Measurements from ENCODE around the gene SLC51A. TPM values are rescaled to one million over a fixed set of nuclear protein-coding genes. Genes with fewer than 3 reads are reported as not detected.

The SLC51A gene
- total RNA-seq, 1 donor from 2014 or later, result not detected

DNA sequence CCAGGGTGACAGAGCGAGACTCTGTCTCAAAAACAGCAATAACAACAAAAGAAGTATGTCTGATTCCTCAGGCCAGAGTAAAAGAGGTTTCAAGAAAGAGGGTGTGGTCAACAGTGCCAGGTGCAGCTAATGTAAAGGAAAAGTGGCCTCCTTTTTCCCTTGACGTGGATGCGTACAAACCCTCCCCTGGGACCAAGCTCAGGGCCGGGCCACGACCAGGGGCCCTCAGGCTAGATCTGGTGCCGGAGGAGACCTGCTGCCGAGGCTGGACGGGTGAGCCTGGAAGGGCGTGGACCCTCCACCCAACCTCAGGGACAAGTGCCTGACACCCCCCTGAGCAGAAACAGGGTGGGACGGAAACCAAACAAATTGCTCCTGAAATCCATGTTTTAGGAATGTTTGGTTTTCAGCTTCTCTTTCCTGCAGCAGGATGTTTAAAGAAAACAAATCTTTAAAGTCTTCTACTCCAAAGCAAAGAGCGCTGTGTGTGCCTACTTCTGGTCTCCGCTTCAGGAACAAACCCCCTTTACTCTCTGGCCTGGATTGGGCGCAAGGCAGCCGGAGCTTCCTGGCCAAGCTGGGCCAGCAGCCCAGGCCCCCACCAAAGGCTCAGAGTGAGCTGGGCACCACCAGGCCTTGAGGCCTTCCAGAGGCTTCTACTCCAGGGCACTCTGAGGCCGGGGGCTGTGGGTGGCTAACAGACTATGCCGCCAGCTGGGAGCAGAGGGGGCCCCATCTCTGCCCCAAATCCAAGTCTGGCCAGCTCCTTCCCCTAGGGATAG is 26.6 kb upstream of the SLC51A start:
- no peak overlapping the region for H3K4me2 ChIP-seq (ENCODE audit: low read length)
- no peak for TF ChIP-seq CTCF (IDR thresholded peaks at IDR 0.05; ENCODE audit: insufficient read depth, low read depth, low read length)
- no peak for TF ChIP-seq EZH2 (IDR thresholded peaks at IDR 0.05; ENCODE audit: insufficient read depth, low read length)
- no peaks in the 10 kb centered on the region for H3K36me3 ChIP-seq (ENCODE audit: insufficient read depth, low read length)

GRCh38 chr3:196192036-196192523 is 24.3 kb upstream of the SLC51A start:
- Mint-ChIP-seq H3K4me3 (ENCODE audit: unreplicated experiment) (no peak overlapping the region), H3K27ac (ENCODE audit: unreplicated experiment) (no peak overlapping the region), H3K36me3 (ENCODE audit: low read depth, unreplicated experiment) (no peaks in the 10 kb centered on the region), H3K27me3 (ENCODE audit: low read depth, unreplicated experiment) (no peaks in the 10 kb centered on the region), H3K4me1 (ENCODE audit: low read depth, unreplicated experiment) (no peaks in the 10 kb centered on the region), H3K9me3 (ENCODE audit: unreplicated experiment) (no peaks in the 10 kb centered on the region)
- Histone ChIP-seq H3K4me2 (ENCODE audit: low read length) (no peak overlapping the region), H3K27ac (ENCODE audit: low read depth, low read length) (no peak overlapping the region), H2AFZ (ENCODE audit: low read depth, low read length) (no peak overlapping the region), H3K79me2 (ENCODE audit: insufficient read depth, low read length) (no peaks in the 10 kb centered on the region), H3K36me3 (ENCODE audit: insufficient read depth, low read length) (no peaks in the 10 kb centered on the region), H3K4me3 (ENCODE audit: insufficient read depth, low read depth, low read length) (no peak overlapping the region), H3K9ac (ENCODE audit: low read length) (no peak overlapping the region), H4K20me1 (ENCODE audit: insufficient read depth, low read length) (no peaks in the 10 kb centered on the region), H3K27me3 (ENCODE audit: insufficient read depth, low read length) (no peaks in the 10 kb centered on the region), H3K9me3 (ENCODE audit: insufficient read depth, low read depth, low read length) (no peaks in the 10 kb centered on the region), H3K4me1 (ENCODE audit: insufficient read depth, low read length) (no peaks in the 10 kb centered on the region)
- FAIRE-seq (no peak), DNase-seq (ENCODE audit: low read depth) (no peak)
- TF ChIP-seq EZH2 (IDR thresholded peaks at IDR 0.05; ENCODE audit: insufficient read depth, low read length) (no peak), CTCF (IDR thresholded peaks at IDR 0.05; ENCODE audit: insufficient read depth, low read depth, low read length) (no peak)

More for the DNA sequence above, 26.6 kb upstream of the SLC51A start:
- Mint-ChIP-seq H3K27me3 (ENCODE audit: low read depth, unreplicated experiment) (peaks cover 4% of the 10 kb centered on the region), H3K27ac (ENCODE audit: unreplicated experiment) (no peak overlapping the region), H3K9me3 (ENCODE audit: unreplicated experiment) (peaks cover 2% of the 10 kb centered on the region), H3K4me3 (ENCODE audit: unreplicated experiment) (no peak overlapping the region), H3K36me3 (ENCODE audit: low read depth, unreplicated experiment) (no peaks in the 10 kb centered on the region), H3K4me1 (ENCODE audit: low read depth, unreplicated experiment) (no peaks in the 10 kb centered on the region)
- Histone ChIP-seq H3K79me2 (ENCODE audit: insufficient read depth, low read length) (no peaks in the 10 kb centered on the region), H3K9ac (ENCODE audit: low read length) (no peak overlapping the region), H2AFZ (ENCODE audit: low read depth, low read length) (no peak overlapping the region), H4K20me1 (ENCODE audit: insufficient read depth, low read length) (no peaks in the 10 kb centered on the region), H3K27ac (ENCODE audit: low read depth, low read length) (no peak overlapping the region), H3K4me3 (ENCODE audit: insufficient read depth, low read depth, low read length) (no peak overlapping the region), H3K27me3 (ENCODE audit: insufficient read depth, low read length) (no peaks in the 10 kb centered on the region), H3K4me1 (ENCODE audit: insufficient read depth, low read length) (no peaks in the 10 kb centered on the region), H3K9me3 (ENCODE audit: insufficient read depth, low read depth, low read length) (no peaks in the 10 kb centered on the region)
- FAIRE-seq (no peak), DNase-seq (ENCODE audit: low read depth) (no peak)

- TF ChIP-seq CTCF (IDR thresholded peaks at IDR 0.05; ENCODE audit: insufficient read depth, low read depth, low read length) (no peak), EZH2 (IDR thresholded peaks at IDR 0.05; ENCODE audit: insufficient read depth, low read length) (no peak)
- Histone ChIP-seq H3K4me2 (ENCODE audit: low read length) (no peak overlapping the region), H2AFZ (ENCODE audit: low read depth, low read length) (peak overlapping the region; percentile 4), H3K4me1 (ENCODE audit: insufficient read depth, low read length) (no peaks in the 10 kb centered on the region), H3K27ac (ENCODE audit: low read depth, low read length) (no peak overlapping the region), H3K79me2 (ENCODE audit: insufficient read depth, low read length) (no peaks in the 10 kb centered on the region), H4K20me1 (ENCODE audit: insufficient read depth, low read length) (no peaks in the 10 kb centered on the region), H3K9me3 (ENCODE audit: insufficient read depth, low read depth, low read length) (no peaks in the 10 kb centered on the region), H3K9ac (ENCODE audit: low read length) (no peak overlapping the region), H3K4me3 (ENCODE audit: insufficient read depth, low read depth, low read length) (no peak overlapping the region), H3K27me3 (ENCODE audit: insufficient read depth, low read length) (no peaks in the 10 kb centered on the region), H3K36me3 (ENCODE audit: insufficient read depth, low read length) (no peaks in the 10 kb centered on the region)
- no peak overlapping the region for H3K4me3 Mint-ChIP-seq (ENCODE audit: unreplicated experiment)
- DNase-seq (ENCODE audit: low read depth) (no peak), FAIRE-seq (no peak)
- H3K36me3 Mint-ChIP-seq (ENCODE audit: low read depth, unreplicated experiment), result no peaks in the 10 kb centered on the region
- no peaks in the 10 kb centered on the region for H3K27me3 Mint-ChIP-seq (ENCODE audit: low read depth, unreplicated experiment)
- H3K4me1 Mint-ChIP-seq (ENCODE audit: low read depth, unreplicated experiment), result no peaks in the 10 kb centered on the region
- no peaks in the 10 kb centered on the region for H3K9me3 Mint-ChIP-seq (ENCODE audit: unreplicated experiment)
- H3K27ac Mint-ChIP-seq (ENCODE audit: unreplicated experiment), result no peak overlapping the region
These were observed 23.7 kb upstream of the SLC51A start for GRCh38 chr3:196192524-196193051.

Measured in astrocyte (in vitro differentiated cells and primary cell).